ENCODE data around the gene PTGDS.

Gene PTGDS

GRCh38 chr9:136958898-136959850 is 18.1 kb upstream of the PTGDS start:
- DNase-seq = no peak

- no peak for DNase-seq
Observed at GRCh38 chr9:136960212-136960937, 16.9 kb upstream of the PTGDS start.

GRCh38 chr9:136960938-136961275 is 16.4 kb upstream of the PTGDS start:
- no peak for DNase-seq

GRCh38 chr9:136961279-136962065 is 15.8 kb upstream of the PTGDS start:
- DNase-seq = no peak

GRCh38 chr9:136962163-136962562 is 15.1 kb upstream of the PTGDS start:
- DNase-seq = no peak

- DNase-seq = no peak
Observed at GRCh38 chr9:136962701-136963248, 14.5 kb upstream of the PTGDS start.

GRCh38 chr9:136963341-136963740 is 14.0 kb upstream of the PTGDS start:
- no peak for DNase-seq

- DNase-seq = no peak
Observed at GRCh38 chr9:136963751-136964150, 13.6 kb upstream of the PTGDS start.

GRCh38 chr9:136964171-136964689 is 13.1 kb upstream of the PTGDS start:
- DNase-seq = no peak

- DNase-seq = no peak
Observed at GRCh38 chr9:136964833-136965422, 12.4 kb upstream of the PTGDS start.

- DNase-seq = peak; percentile 39
Observed at GRCh38 chr9:136965771-136966484, 11.4 kb upstream of the PTGDS start.

GRCh38 chr9:136968333-136969127 is 8.8 kb upstream of the PTGDS start:
- DNase-seq = no peak

- DNase-seq = no peak
Observed at GRCh38 chr9:136969150-136969549, 8.2 kb upstream of the PTGDS start.

GRCh38 chr9:136969774-136970173 is 7.5 kb upstream of the PTGDS start:
- DNase-seq = no peak

GRCh38 chr9:136970361-136970760 is 6.9 kb upstream of the PTGDS start:
- DNase-seq = no peak

- DNase-seq = no peak
Observed at GRCh38 chr9:136971746-136972145, 5.6 kb upstream of the PTGDS start.

GRCh38 chr9:136972335-136972734 is 5.0 kb upstream of the PTGDS start:
- DNase-seq = no peak

GRCh38 chr9:136972743-136973142 is 4.6 kb upstream of the PTGDS start:
- no peak for DNase-seq

GRCh38 chr9:136973618-136974617 is 3.4 kb upstream of the PTGDS start:
- DNase-seq = no peak

All from activated T-cell treated with anti-CD3 and anti-CD28 coated beads, Interleukin-2, amount 50 U/mL, for 1 hour (primary cell).